ENCODE measurements around the gene STK38.
A peak's percentile ranks its signal among the peaks of the same experiment; 100 is the strongest.
"Not testable (repeated sequence)": the region's sequence is repeated elsewhere in the genome, so short reads cannot be mapped to it uniquely, and the experiment has no call there.

The STK38 gene
- 167 to 366 reads per million in 2 donors for total RNA-seq

- peak; percentile 94 for DNase-seq
These were observed at the start of gene STK38 for GRCh38 chr6:36546920-36547645. TSS of gene STK38 (minus strand) at chr6:36547479. CDS start at chr6:36540202, 7,277 bp downstream.

- no peak for DNase-seq
These were observed 49.1 kb upstream of the STK38 start for GRCh38 chr6:36596356-36596755.

GRCh38 chr6:36594816-36595643 lies 47.8 kb upstream of the STK38 start:
- no peak for DNase-seq

GRCh38 chr6:36594029-36594815 lies 46.9 kb upstream of the STK38 start, which contains the start of gene SRSF3:
TSS of gene SRSF3 (plus strand) at chr6:36594362. CDS start at chr6:36596763, 2,401 bp downstream.
- peak; percentile 90 for DNase-seq

GRCh38 chr6:36593569-36594028 lies 46.3 kb upstream of the STK38 start:
- peak; percentile 29 for DNase-seq

- no peak for DNase-seq
These were observed 45.0 kb upstream of the STK38 start for GRCh38 chr6:36592221-36592655.

GRCh38 chr6:36590237-36590636 lies 43.0 kb upstream of the STK38 start:
- no peak for DNase-seq

GRCh38 chr6:36589025-36589400 lies 41.7 kb upstream of the STK38 start:
- DNase-seq: not testable (repeated sequence)

- no peak for DNase-seq
These were observed 39.3 kb upstream of the STK38 start for GRCh38 chr6:36586606-36587005.

GRCh38 chr6:36581716-36582115 lies 34.4 kb upstream of the STK38 start:
- no peak for DNase-seq

GRCh38 chr6:36580184-36580526 lies 32.9 kb upstream of the STK38 start:
- DNase-seq: no peak

- DNase-seq: no peak
These were observed 31.2 kb upstream of the STK38 start for GRCh38 chr6:36578431-36578830.

GRCh38 chr6:36578030-36578429 lies 30.8 kb upstream of the STK38 start:
- DNase-seq: no peak

GRCh38 chr6:36577301-36577700 lies 30.0 kb upstream of the STK38 start:
- DNase-seq: no peak

GRCh38 chr6:36576578-36576977 lies 29.3 kb upstream of the STK38 start:
- no peak for DNase-seq

GRCh38 chr6:36574679-36575078 lies 27.4 kb upstream of the STK38 start:
- DNase-seq: no peak

GRCh38 chr6:36572353-36573311 lies 25.4 kb upstream of the STK38 start:
- DNase-seq: not testable (repeated sequence)

- no peak for DNase-seq
These were observed 24.1 kb upstream of the STK38 start for GRCh38 chr6:36571122-36572043.

- no peak for DNase-seq
These were observed 23.0 kb upstream of the STK38 start for GRCh38 chr6:36570264-36570663.

GRCh38 chr6:36566418-36566905 lies 19.2 kb upstream of the STK38 start:
- DNase-seq: no peak

- DNase-seq: no peak
These were observed 16.6 kb upstream of the STK38 start for GRCh38 chr6:36563928-36564284.
